ENCODE measurements around the gene FBXO41. TPM values are rescaled to one million over a fixed set of nuclear protein-coding genes. Genes with fewer than 3 reads are reported as not detected.

The FBXO41 gene
- total and polyA plus RNA-seq, 10 of the 15 experiments (the other 5 are each of a cell fraction or from before 2014, with no cell fraction given): 1.9 to 38.9 (median 11.3) TPM

DNA sequence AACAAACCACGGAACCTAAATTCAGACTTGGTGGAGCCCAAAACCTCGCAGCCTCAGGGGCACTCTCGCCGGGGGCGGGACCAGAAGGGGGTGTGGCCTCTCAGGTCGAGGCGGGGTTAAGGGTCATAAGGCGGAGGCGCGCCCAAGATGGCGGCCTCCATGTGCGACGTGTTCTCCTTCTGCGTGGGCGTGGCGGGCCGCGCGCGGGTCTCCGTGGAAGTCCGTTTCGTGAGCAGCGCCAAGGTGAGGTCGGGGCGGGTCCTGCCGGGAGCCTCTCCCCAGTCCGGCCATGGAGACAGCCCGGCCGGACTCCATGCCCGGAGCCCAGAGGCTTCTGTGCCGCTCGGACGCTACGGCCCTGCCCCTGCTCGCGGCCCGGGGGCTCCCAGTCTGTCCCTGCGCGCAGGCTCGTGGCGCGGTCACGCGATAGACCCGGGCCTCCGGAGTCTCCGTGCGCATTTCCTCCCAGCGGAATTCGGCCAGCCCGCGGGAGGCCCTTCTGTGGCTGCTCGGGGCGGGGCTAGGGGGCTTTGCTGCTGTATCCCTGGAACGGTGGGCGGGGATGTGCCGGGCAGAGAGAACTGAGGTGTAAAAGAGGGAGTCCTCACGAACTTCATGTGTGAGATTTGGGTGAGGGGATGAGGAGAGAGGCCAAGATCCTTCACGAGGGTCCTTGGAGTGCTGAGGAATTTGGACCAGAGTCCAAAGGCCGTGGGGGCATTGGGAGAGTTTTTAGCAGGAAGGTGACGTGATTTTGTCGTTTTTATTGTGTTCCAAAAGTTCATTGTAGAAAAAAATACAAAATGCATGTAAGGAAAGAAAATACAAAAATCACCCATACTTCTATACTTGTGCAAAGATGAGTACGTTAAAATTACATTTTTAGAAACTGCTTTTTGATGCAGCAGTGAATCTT lies 69.9 kb downstream of the FBXO41 start, which contains the start of gene SMYD5 (continued):
- TF ChIP-seq JUNB (IDR thresholded peaks at IDR 0.05): no peak
- TF ChIP-seq TAF1 (IDR thresholded peaks at IDR 0.05; ENCODE audit: borderline replicate concordance, low read depth, low read length): peak; percentile 68; the same call in 1 of the 2 replicates
- TF ChIP-seq MYB (IDR thresholded peaks at IDR 0.05; ENCODE audit: borderline replicate concordance, low read depth, low read length): no peak
- TF ChIP-seq CHD2 (IDR thresholded peaks at IDR 0.05; ENCODE audit: borderline replicate concordance, low read depth, low read length): peak; percentile 82
- peak; percentile 67 for TF ChIP-seq DPF2 (IDR thresholded peaks at IDR 0.05)
- TF ChIP-seq, protein P1, sequence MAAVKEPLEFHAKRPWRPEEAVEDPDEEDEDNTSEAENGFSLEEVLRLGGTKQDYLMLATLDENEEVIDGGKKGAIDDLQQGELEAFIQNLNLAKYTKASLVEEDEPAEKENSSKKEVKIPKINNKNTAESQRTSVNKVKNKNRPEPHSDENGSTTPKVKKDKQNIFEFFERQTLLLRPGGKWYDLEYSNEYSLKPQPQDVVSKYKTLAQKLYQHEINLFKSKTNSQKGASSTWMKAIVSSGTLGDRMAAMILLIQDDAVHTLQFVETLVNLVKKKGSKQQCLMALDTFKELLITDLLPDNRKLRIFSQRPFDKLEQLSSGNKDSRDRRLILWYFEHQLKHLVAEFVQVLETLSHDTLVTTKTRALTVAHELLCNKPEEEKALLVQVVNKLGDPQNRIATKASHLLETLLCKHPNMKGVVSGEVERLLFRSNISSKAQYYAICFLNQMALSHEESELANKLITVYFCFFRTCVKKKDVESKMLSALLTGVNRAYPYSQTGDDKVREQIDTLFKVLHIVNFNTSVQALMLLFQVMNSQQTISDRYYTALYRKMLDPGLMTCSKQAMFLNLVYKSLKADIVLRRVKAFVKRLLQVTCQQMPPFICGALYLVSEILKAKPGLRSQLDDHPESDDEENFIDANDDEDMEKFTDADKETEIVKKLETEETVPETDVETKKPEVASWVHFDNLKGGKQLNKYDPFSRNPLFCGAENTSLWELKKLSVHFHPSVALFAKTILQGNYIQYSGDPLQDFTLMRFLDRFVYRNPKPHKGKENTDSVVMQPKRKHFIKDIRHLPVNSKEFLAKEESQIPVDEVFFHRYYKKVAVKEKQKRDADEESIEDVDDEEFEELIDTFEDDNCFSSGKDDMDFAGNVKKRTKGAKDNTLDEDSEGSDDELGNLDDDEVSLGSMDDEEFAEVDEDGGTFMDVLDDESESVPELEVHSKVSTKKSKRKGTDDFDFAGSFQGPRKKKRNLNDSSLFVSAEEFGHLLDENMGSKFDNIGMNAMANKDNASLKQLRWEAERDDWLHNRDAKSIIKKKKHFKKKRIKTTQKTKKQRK (IDR thresholded peaks at IDR 0.05; ENCODE audit: low read depth, low read length): no peak
- TF ChIP-seq HDAC2 (IDR thresholded peaks at IDR 0.05): no peak
- TF ChIP-seq NBN (IDR thresholded peaks at IDR 0.05): no peak
- TF ChIP-seq RELA (IDR thresholded peaks at IDR 0.05; ENCODE audit: borderline replicate concordance, partially characterized antibody): no peak
- TF ChIP-seq ZNF217 (IDR thresholded peaks at IDR 0.05): no peak
- no peak for TF ChIP-seq HDGF (IDR thresholded peaks at IDR 0.05)
- TF ChIP-seq, protein P2, sequence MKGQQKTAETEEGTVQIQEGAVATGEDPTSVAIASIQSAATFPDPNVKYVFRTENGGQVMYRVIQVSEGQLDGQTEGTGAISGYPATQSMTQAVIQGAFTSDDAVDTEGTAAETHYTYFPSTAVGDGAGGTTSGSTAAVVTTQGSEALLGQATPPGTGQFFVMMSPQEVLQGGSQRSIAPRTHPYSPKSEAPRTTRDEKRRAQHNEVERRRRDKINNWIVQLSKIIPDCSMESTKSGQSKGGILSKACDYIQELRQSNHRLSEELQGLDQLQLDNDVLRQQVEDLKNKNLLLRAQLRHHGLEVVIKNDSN (IDR thresholded peaks at IDR 0.05; ENCODE audit: borderline replicate concordance, extremely low read length, insufficient read depth, low read depth, low read length): peak; percentile 14
- TF ChIP-seq MXI1 (IDR thresholded peaks at IDR 0.05; ENCODE audit: low read depth, low read length): peak; percentile 98
- TF ChIP-seq SMC3 (IDR thresholded peaks at IDR 0.05; ENCODE audit: borderline replicate concordance, low read length): no peak
- no peak for TF ChIP-seq SPI1 (IDR thresholded peaks at IDR 0.05; ENCODE audit: borderline replicate concordance, insufficient read depth, low read depth, low read length)
- no peak for TF ChIP-seq SREBF2 (IDR thresholded peaks at IDR 0.05; ENCODE audit: low read length)
- TF ChIP-seq, protein P3, sequence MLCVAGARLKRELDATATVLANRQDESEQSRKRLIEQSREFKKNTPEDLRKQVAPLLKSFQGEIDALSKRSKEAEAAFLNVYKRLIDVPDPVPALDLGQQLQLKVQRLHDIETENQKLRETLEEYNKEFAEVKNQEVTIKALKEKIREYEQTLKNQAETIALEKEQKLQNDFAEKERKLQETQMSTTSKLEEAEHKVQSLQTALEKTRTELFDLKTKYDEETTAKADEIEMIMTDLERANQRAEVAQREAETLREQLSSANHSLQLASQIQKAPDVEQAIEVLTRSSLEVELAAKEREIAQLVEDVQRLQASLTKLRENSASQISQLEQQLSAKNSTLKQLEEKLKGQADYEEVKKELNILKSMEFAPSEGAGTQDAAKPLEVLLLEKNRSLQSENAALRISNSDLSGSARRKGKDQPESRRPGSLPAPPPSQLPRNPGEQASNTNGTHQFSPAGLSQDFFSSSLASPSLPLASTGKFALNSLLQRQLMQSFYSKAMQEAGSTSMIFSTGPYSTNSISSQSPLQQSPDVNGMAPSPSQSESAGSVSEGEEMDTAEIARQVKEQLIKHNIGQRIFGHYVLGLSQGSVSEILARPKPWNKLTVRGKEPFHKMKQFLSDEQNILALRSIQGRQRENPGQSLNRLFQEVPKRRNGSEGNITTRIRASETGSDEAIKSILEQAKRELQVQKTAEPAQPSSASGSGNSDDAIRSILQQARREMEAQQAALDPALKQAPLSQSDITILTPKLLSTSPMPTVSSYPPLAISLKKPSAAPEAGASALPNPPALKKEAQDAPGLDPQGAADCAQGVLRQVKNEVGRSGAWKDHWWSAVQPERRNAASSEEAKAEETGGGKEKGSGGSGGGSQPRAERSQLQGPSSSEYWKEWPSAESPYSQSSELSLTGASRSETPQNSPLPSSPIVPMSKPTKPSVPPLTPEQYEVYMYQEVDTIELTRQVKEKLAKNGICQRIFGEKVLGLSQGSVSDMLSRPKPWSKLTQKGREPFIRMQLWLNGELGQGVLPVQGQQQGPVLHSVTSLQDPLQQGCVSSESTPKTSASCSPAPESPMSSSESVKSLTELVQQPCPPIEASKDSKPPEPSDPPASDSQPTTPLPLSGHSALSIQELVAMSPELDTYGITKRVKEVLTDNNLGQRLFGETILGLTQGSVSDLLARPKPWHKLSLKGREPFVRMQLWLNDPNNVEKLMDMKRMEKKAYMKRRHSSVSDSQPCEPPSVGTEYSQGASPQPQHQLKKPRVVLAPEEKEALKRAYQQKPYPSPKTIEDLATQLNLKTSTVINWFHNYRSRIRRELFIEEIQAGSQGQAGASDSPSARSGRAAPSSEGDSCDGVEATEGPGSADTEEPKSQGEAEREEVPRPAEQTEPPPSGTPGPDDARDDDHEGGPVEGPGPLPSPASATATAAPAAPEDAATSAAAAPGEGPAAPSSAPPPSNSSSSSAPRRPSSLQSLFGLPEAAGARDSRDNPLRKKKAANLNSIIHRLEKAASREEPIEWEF (IDR thresholded peaks at IDR 0.05; ENCODE audit: insufficient replicate concordance, low read depth, low read length): no peak
- no peak for TF ChIP-seq FOXK2 (IDR thresholded peaks at IDR 0.05)
- no peak for TF ChIP-seq KAT2A (conservative IDR thresholded peaks at IDR 0.05; ENCODE audit: control insufficient read depth, low read depth, low read length)

Measured in GM12878 (cell line).